ENCODE results near the gene ARHGEF4. TPM values are rescaled to one million over a fixed set of nuclear protein-coding genes. Genes with fewer than 3 reads are reported as not detected.

Gene ARHGEF4
- total and polyA plus RNA-seq, 2 donors from 2014 or later, result 0.90 to 0.94 TPM

DNA sequence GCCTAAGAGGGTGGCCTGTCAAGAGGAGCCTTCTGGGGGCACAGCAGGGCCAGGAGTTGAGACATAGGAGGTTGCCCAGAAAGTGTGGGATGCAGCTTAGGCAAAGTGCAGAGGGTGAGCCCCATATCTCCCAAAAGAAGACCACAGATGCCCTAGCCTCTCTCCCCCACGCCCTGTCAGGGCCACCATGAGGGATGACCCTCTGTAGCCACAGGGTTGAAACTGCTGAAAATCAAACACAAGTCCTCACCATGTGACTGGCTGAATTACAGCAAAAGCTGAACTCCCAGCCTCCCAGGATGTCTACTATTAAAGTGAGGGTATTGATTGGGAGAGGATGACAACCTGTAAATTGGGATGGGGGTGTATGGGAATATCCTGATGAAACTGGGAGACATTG, 37.4 kb upstream of the ARHGEF4 start:
- Histone ChIP-seq H3K4me3 (ENCODE audit: low read length in 3 of 3) (no peak overlapping the region), H3K27me3 (ENCODE audit: control insufficient read depth, insufficient read depth, low read length) (no peaks in the 10 kb centered on the region), H3K27ac (ENCODE audit: low read depth in 2 of 2, low read length in 2 of 2) (no peak overlapping the region), H3K4me1 (ENCODE audit: control insufficient read depth in 2 of 3, insufficient read depth in 2 of 3, low read depth in 1 of 3, low read length in 3 of 3) (peaks cover 0 to 6% (median 0%) of the 10 kb centered on the region in 3 donors), H3K9me3 (ENCODE audit: control insufficient read depth in 2 of 3, insufficient read depth in 1 of 3, low read length in 3 of 3) (no peaks in the 10 kb centered on the region), H3K36me3 (ENCODE audit: control insufficient read depth in 2 of 3, insufficient read depth in 3 of 3, low read length in 3 of 3) (no peaks in the 10 kb centered on the region), H3K9ac (ENCODE audit: low read length in 3 of 3) (no peak overlapping the region)
- TF ChIP-seq, protein P1, sequence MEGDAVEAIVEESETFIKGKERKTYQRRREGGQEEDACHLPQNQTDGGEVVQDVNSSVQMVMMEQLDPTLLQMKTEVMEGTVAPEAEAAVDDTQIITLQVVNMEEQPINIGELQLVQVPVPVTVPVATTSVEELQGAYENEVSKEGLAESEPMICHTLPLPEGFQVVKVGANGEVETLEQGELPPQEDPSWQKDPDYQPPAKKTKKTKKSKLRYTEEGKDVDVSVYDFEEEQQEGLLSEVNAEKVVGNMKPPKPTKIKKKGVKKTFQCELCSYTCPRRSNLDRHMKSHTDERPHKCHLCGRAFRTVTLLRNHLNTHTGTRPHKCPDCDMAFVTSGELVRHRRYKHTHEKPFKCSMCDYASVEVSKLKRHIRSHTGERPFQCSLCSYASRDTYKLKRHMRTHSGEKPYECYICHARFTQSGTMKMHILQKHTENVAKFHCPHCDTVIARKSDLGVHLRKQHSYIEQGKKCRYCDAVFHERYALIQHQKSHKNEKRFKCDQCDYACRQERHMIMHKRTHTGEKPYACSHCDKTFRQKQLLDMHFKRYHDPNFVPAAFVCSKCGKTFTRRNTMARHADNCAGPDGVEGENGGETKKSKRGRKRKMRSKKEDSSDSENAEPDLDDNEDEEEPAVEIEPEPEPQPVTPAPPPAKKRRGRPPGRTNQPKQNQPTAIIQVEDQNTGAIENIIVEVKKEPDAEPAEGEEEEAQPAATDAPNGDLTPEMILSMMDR (IDR thresholded peaks at IDR 0.05; ENCODE audit: borderline replicate concordance, extremely low read depth, insufficient read depth), result no peak
- no peak for FAIRE-seq
- DNase-seq, result no peak
- intact Hi-C loops (cut with DNase I), result loop anchor here (5.0 kb wide), 1 partner anchor 73 kb away; no protein-coding TSS in a partner anchor

DNA sequence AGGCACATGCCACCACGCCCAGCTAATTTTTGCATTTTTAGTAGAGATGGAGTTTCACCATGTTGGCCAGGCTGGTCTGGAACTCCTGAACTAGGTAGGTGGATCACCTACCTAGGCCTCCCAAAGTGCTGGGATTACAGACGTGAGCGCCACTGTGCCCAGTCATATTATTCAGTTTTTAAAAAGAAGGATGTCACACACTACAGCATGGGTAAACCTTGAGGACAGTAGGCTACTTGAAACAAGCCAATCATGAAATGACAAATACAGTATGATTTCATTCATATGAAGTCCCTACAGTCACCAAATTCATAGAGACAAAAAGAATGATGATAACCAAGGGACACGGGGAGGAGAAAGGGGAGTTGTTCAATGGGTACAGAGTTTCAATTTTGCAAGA, 31.1 kb upstream of the ARHGEF4 start:
- no peak overlapping the region for H3K27ac ChIP-seq (ENCODE audit: low read depth in 2 of 2, low read length in 2 of 2)
- DNase-seq (no peak), FAIRE-seq (no peak)
- no peak overlapping the region for H3K4me3 ChIP-seq (ENCODE audit: low read length in 3 of 3)
- TF ChIP-seq, protein P1 (IDR thresholded peaks at IDR 0.05; ENCODE audit: borderline replicate concordance, extremely low read depth, insufficient read depth), result no peak
- no peaks in the 10 kb centered on the region for H3K27me3 ChIP-seq (ENCODE audit: control insufficient read depth, insufficient read depth, low read length)
- no peak overlapping the region for H3K9ac ChIP-seq (ENCODE audit: low read length in 3 of 3)
- intact Hi-C loops (cut with DNase I), result no loop called here
- no peaks in the 10 kb centered on the region for H3K9me3 ChIP-seq (ENCODE audit: control insufficient read depth in 2 of 3, insufficient read depth in 1 of 3, low read length in 3 of 3)
- no peaks in the 10 kb centered on the region for H3K36me3 ChIP-seq (ENCODE audit: control insufficient read depth in 2 of 3, insufficient read depth in 3 of 3, low read length in 3 of 3)
- H3K4me1 ChIP-seq (ENCODE audit: control insufficient read depth in 2 of 3, insufficient read depth in 2 of 3, low read depth in 1 of 3, low read length in 3 of 3), result no peaks in the 10 kb centered on the region

GRCh38 chr2:130806370-130806769, 30.3 kb upstream of the ARHGEF4 start:
- no peaks in the 10 kb centered on the region for H3K27me3 ChIP-seq (ENCODE audit: control insufficient read depth, insufficient read depth, low read length)
- no peak for FAIRE-seq
- TF ChIP-seq, protein P1 (IDR thresholded peaks at IDR 0.05; ENCODE audit: borderline replicate concordance, extremely low read depth, insufficient read depth), result no peak
- H3K9me3 ChIP-seq (ENCODE audit: control insufficient read depth in 2 of 3, insufficient read depth in 1 of 3, low read length in 3 of 3), result no peaks in the 10 kb centered on the region
- H3K27ac ChIP-seq (ENCODE audit: low read depth in 2 of 2, low read length in 2 of 2), result no peak overlapping the region
- H3K4me3 ChIP-seq (ENCODE audit: low read length in 3 of 3), result no peak overlapping the region
- H3K9ac ChIP-seq (ENCODE audit: low read length in 3 of 3), result no peak overlapping the region
- H3K4me1 ChIP-seq (ENCODE audit: control insufficient read depth in 2 of 3, insufficient read depth in 2 of 3, low read depth in 1 of 3, low read length in 3 of 3), result no peaks in the 10 kb centered on the region
- no peak for DNase-seq
- H3K36me3 ChIP-seq (ENCODE audit: control insufficient read depth in 2 of 3, insufficient read depth in 3 of 3, low read length in 3 of 3), result no peaks in the 10 kb centered on the region
- intact Hi-C loops (cut with DNase I), result no loop called here

Data from kidney (tissue), 14 donors.